ENCODE results near the gene LYSET.
A peak's percentile ranks its signal among the peaks of the same experiment; 100 is the strongest.
"Not testable (repeated sequence)": the region's sequence is repeated elsewhere in the genome, so short reads cannot be mapped to it uniquely, and the experiment has no call there.

The LYSET gene

GRCh38 chr14:93184391-93185348 lies at the start of gene LYSET, which contains the start of gene MOAP1:
Gene LYSET (plus strand): TSS chr14:93185317. CDS start chr14:93185406, 89 bp downstream.
Gene MOAP1 (minus strand): TSS chr14:93184897. CDS start chr14:93184242, 655 bp downstream.
- peaks cover 9 to 24% (median 12%) of the 10 kb centered on the region in 5 donors for H3K36me3 ChIP-seq (ENCODE audit: control insufficient read depth in 5 of 5, insufficient read depth in 5 of 5, low read length in 5 of 5)
- no peaks in the 10 kb centered on the region for H3K27me3 ChIP-seq (ENCODE audit: control insufficient read depth in 5 of 5, insufficient read depth in 4 of 5, low read length in 5 of 5)
- H3K4me1 ChIP-seq (ENCODE audit: control insufficient read depth in 5 of 5, insufficient read depth in 5 of 5, low read length in 5 of 5) = peaks cover 7 to 29% (median 19%) of the 10 kb centered on the region in 5 donors
- peak within 1 kb of the TSS; percentile 100 for H3K27ac ChIP-seq (ENCODE audit: low read depth, low read length)
- no peaks in the 10 kb centered on the region for H3K9me3 ChIP-seq (ENCODE audit: control insufficient read depth in 5 of 5, low read length in 5 of 5)
- H3K9ac ChIP-seq (ENCODE audit: low read length in 5 of 5) = peak within 1 kb of the TSS; percentile 87 to 98 (median 94)
- H3K4me3 ChIP-seq (ENCODE audit: low read depth in 1 of 5, low read length in 5 of 5) = peak within 1 kb of the TSS; percentile 84 to 98 (median 88)

- Histone ChIP-seq H3K4me1 (ENCODE audit: control insufficient read depth in 5 of 5, insufficient read depth in 5 of 5, low read length in 5 of 5) (peaks cover 0 to 21% (median 3%) of the 10 kb centered on the region in 5 donors), H3K36me3 (ENCODE audit: control insufficient read depth in 5 of 5, insufficient read depth in 5 of 5, low read length in 5 of 5) (no peaks in the 10 kb centered on the region), H3K9me3 (ENCODE audit: control insufficient read depth in 5 of 5, low read length in 5 of 5) (no peaks in the 10 kb centered on the region), H3K4me3 (ENCODE audit: low read depth in 1 of 5, low read length in 5 of 5) (no peak overlapping the region), H3K9ac (ENCODE audit: low read length in 5 of 5) (peak overlapping the region in 1 of 5 donors; percentile 41), H3K27ac (ENCODE audit: low read depth, low read length) (peak overlapping the region; percentile 30), H3K27me3 (ENCODE audit: control insufficient read depth in 5 of 5, insufficient read depth in 4 of 5, low read length in 5 of 5) (no peaks in the 10 kb centered on the region)
These were observed 49.7 kb upstream of the LYSET start for GRCh38 chr14:93135399-93135798.

GRCh38 chr14:93136009-93136408 lies 49.1 kb upstream of the LYSET start:
- Histone ChIP-seq H3K36me3 (ENCODE audit: control insufficient read depth in 5 of 5, insufficient read depth in 5 of 5, low read length in 5 of 5) (no peaks in the 10 kb centered on the region), H3K4me1 (ENCODE audit: control insufficient read depth in 5 of 5, insufficient read depth in 5 of 5, low read length in 5 of 5) (peaks cover 0 to 19% (median 3%) of the 10 kb centered on the region in 5 donors), H3K9ac (ENCODE audit: low read length in 5 of 5) (no peak overlapping the region), H3K9me3 (ENCODE audit: control insufficient read depth in 5 of 5, low read length in 5 of 5) (no peaks in the 10 kb centered on the region), H3K4me3 (ENCODE audit: low read depth in 1 of 5, low read length in 5 of 5) (no peak overlapping the region), H3K27ac (ENCODE audit: low read depth, low read length) (peak overlapping the region; percentile 30), H3K27me3 (ENCODE audit: control insufficient read depth in 5 of 5, insufficient read depth in 4 of 5, low read length in 5 of 5) (no peaks in the 10 kb centered on the region)

GRCh38 chr14:93136508-93136907 lies 48.6 kb upstream of the LYSET start:
- H3K4me3 ChIP-seq (ENCODE audit: low read depth in 1 of 5, low read length in 5 of 5); H3K27me3 ChIP-seq (ENCODE audit: control insufficient read depth in 5 of 5, insufficient read depth in 4 of 5, low read length in 5 of 5); H3K9me3 ChIP-seq (ENCODE audit: control insufficient read depth in 5 of 5, low read length in 5 of 5); H3K27ac ChIP-seq (ENCODE audit: low read depth, low read length); H3K9ac ChIP-seq (ENCODE audit: low read length in 5 of 5); H3K36me3 ChIP-seq (ENCODE audit: control insufficient read depth in 5 of 5, insufficient read depth in 5 of 5, low read length in 5 of 5): not testable (repeated sequence)
- H3K4me1 ChIP-seq (ENCODE audit: control insufficient read depth in 5 of 5, insufficient read depth in 5 of 5, low read length in 5 of 5) = peaks cover 0 to 19% (median 3%) of the 10 kb centered on the region in 5 donors

- no peak overlapping the region for H3K27ac ChIP-seq (ENCODE audit: low read depth, low read length)
- H3K36me3 ChIP-seq (ENCODE audit: control insufficient read depth in 5 of 5, insufficient read depth in 5 of 5, low read length in 5 of 5) = no peaks in the 10 kb centered on the region
- peaks cover 0 to 13% (median 0%) of the 10 kb centered on the region in 5 donors for H3K4me1 ChIP-seq (ENCODE audit: control insufficient read depth in 5 of 5, insufficient read depth in 5 of 5, low read length in 5 of 5)
- no peak overlapping the region for H3K9ac ChIP-seq (ENCODE audit: low read length in 5 of 5)
- H3K9me3 ChIP-seq (ENCODE audit: control insufficient read depth in 5 of 5, low read length in 5 of 5) = no peaks in the 10 kb centered on the region
- H3K27me3 ChIP-seq (ENCODE audit: control insufficient read depth in 5 of 5, insufficient read depth in 4 of 5, low read length in 5 of 5) = no peaks in the 10 kb centered on the region
- no peak overlapping the region for H3K4me3 ChIP-seq (ENCODE audit: low read depth in 1 of 5, low read length in 5 of 5)
These were observed 47.3 kb upstream of the LYSET start for GRCh38 chr14:93137864-93138263.

GRCh38 chr14:93142854-93143652 lies 42.1 kb upstream of the LYSET start:
- no peaks in the 10 kb centered on the region for H3K27me3 ChIP-seq (ENCODE audit: control insufficient read depth in 5 of 5, insufficient read depth in 4 of 5, low read length in 5 of 5)
- no peaks in the 10 kb centered on the region for H3K36me3 ChIP-seq (ENCODE audit: control insufficient read depth in 5 of 5, insufficient read depth in 5 of 5, low read length in 5 of 5)
- H3K27ac ChIP-seq (ENCODE audit: low read depth, low read length) = no peak overlapping the region
- no peaks in the 10 kb centered on the region for H3K4me1 ChIP-seq (ENCODE audit: control insufficient read depth in 5 of 5, insufficient read depth in 5 of 5, low read length in 5 of 5)
- H3K4me3 ChIP-seq (ENCODE audit: low read depth in 1 of 5, low read length in 5 of 5) = no peak overlapping the region
- no peaks in the 10 kb centered on the region for H3K9me3 ChIP-seq (ENCODE audit: control insufficient read depth in 5 of 5, low read length in 5 of 5)
- no peak overlapping the region for H3K9ac ChIP-seq (ENCODE audit: low read length in 5 of 5)

GRCh38 chr14:93146119-93146518 lies 39.0 kb upstream of the LYSET start:
- Histone ChIP-seq H3K36me3 (ENCODE audit: control insufficient read depth in 5 of 5, insufficient read depth in 5 of 5, low read length in 5 of 5) (no peaks in the 10 kb centered on the region), H3K27ac (ENCODE audit: low read depth, low read length) (no peak overlapping the region), H3K9me3 (ENCODE audit: control insufficient read depth in 5 of 5, low read length in 5 of 5) (no peaks in the 10 kb centered on the region), H3K27me3 (ENCODE audit: control insufficient read depth in 5 of 5, insufficient read depth in 4 of 5, low read length in 5 of 5) (no peaks in the 10 kb centered on the region), H3K9ac (ENCODE audit: low read length in 5 of 5) (no peak overlapping the region), H3K4me1 (ENCODE audit: control insufficient read depth in 5 of 5, insufficient read depth in 5 of 5, low read length in 5 of 5) (peaks cover 0 to 9% (median 4%) of the 10 kb centered on the region in 5 donors), H3K4me3 (ENCODE audit: low read depth in 1 of 5, low read length in 5 of 5) (no peak overlapping the region)

GRCh38 chr14:93148979-93149378 lies 36.1 kb upstream of the LYSET start:
- Histone ChIP-seq H3K4me3 (ENCODE audit: low read depth in 1 of 5, low read length in 5 of 5) (no peak overlapping the region), H3K36me3 (ENCODE audit: control insufficient read depth in 5 of 5, insufficient read depth in 5 of 5, low read length in 5 of 5) (no peaks in the 10 kb centered on the region), H3K9me3 (ENCODE audit: control insufficient read depth in 5 of 5, low read length in 5 of 5) (no peaks in the 10 kb centered on the region), H3K9ac (ENCODE audit: low read length in 5 of 5) (no peak overlapping the region), H3K4me1 (ENCODE audit: control insufficient read depth in 5 of 5, insufficient read depth in 5 of 5, low read length in 5 of 5) (peaks cover 0 to 14% (median 4%) of the 10 kb centered on the region in 5 donors), H3K27ac (ENCODE audit: low read depth, low read length) (no peak overlapping the region), H3K27me3 (ENCODE audit: control insufficient read depth in 5 of 5, insufficient read depth in 4 of 5, low read length in 5 of 5) (no peaks in the 10 kb centered on the region)

GRCh38 chr14:93150227-93151208 lies 34.6 kb upstream of the LYSET start:
- peak overlapping the region in 2 of 5 donors; percentile 29 to 62 for H3K9ac ChIP-seq (ENCODE audit: low read length in 5 of 5)
- no peaks in the 10 kb centered on the region for H3K27me3 ChIP-seq (ENCODE audit: control insufficient read depth in 5 of 5, insufficient read depth in 4 of 5, low read length in 5 of 5)
- H3K36me3 ChIP-seq (ENCODE audit: control insufficient read depth in 5 of 5, insufficient read depth in 5 of 5, low read length in 5 of 5) = no peaks in the 10 kb centered on the region
- peak overlapping the region in 1 of 5 donors; percentile 48 for H3K4me3 ChIP-seq (ENCODE audit: low read depth in 1 of 5, low read length in 5 of 5)
- H3K9me3 ChIP-seq (ENCODE audit: control insufficient read depth in 5 of 5, low read length in 5 of 5) = no peaks in the 10 kb centered on the region
- H3K27ac ChIP-seq (ENCODE audit: low read depth, low read length) = peak overlapping the region; percentile 24
- H3K4me1 ChIP-seq (ENCODE audit: control insufficient read depth in 5 of 5, insufficient read depth in 5 of 5, low read length in 5 of 5) = peaks cover 0 to 14% (median 4%) of the 10 kb centered on the region in 5 donors

Measured in subcutaneous abdominal adipose tissue (tissue), 5 donors.